GM12892 (cell line): ENCODE data around the gene SDHA.
"Not testable (repeated sequence)": the region's sequence is repeated elsewhere in the genome, so short reads cannot be mapped to it uniquely, and the experiment has no call there.

ENCODE experiments used
- DNase-seq: peaks from one replicate; pipeline ENCODE4 v3.0.0; 2011; ENCODE audit not compliant: insufficient read length
- FAIRE-seq: peaks from 2 replicates; lab custom pipeline; 2011; peaks lifted over from hg19 to GRCh38; lab: Jason Lieb, UNC
- POLR2A ChIP-seq: IDR thresholded peaks from 2 replicates; pipeline ENCODE4 v1.6.1; 2011; ENCODE audit warnings: low read depth, low read length, control low read depth
- POLR2AphosphoS5 ChIP-seq: IDR thresholded peaks from 2 replicates; pipeline ENCODE4 v1.6.1; 2011; ENCODE audit warnings: low read depth, low read length, control low read depth
- TAF1 ChIP-seq: IDR thresholded peaks from 2 replicates; pipeline ENCODE4 v1.6.1; 2011; ENCODE audit warnings: low read depth, mild to moderate bottlenecking, control low read depth, low read length, borderline replicate concordance

SDHA gene

DNA sequence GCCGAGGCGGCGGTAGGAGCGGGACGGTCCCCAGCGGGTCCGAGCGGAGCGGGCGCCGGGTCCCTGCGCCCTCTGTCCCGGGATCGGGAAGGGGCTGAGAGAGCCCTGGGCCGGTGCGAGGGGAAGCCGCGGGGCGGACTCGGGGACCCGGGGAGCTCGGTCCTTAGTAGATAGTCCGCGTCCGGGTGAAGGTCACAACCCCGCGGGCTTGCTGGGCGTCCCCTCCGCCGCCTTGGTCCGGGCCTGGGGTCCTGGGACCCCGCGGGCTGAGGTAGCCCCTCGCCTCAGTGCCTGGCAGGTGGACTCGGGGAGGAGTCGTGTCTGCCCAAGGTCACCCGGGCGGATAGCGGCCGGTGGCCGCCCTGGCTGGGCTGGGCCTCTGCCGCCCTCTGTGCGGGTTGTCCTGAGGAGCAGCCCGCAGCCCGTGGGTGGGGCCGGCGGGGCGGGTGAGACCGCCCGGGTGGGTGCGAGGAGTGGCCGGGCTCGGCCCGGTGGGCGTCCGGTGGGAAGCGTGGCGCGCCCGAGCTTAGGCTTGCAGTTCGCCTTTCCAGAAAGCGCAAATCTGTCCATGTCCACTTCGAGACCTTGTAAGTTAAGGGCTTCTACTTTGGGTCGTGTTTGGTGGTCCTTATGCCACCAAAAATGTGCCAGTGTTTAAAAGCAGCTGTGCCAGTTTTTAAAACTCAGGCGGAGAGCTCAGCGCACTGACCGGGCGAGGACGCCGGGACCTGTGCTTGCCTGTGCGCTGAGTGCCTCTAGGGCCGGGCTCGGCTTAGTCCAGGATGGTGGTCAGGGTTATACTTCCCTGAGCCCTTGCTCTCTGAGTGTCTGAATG lies 554 bp downstream of the SDHA start:
- FAIRE-seq (no peak), DNase-seq (no peak)
- TF ChIP-seq TAF1 (no peak), POLR2AphosphoS5 (no peak), POLR2A (0 out of 2 replicates have a peak, but pooled peaks have one; percentile 3)

DNA sequence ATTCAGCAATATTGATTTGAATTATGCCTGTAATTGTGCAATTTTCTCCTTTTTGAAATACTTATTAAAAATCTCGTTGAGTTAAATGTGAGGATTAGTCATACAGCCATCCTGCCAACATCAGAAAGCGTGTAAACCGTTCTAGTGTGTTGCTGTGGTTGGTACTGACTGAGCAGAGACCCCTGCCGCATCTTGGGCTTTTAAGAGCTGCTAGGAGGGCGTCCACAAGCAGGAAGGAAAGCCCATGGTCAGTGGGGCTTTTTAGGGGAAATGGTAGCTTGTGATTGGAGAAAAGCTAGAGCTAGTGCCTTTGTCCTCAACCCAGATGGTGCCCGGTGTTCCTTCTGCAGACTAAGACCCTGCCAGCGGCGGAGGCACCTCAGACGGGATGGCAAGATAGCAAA lies 1.3 kb downstream of the SDHA start:
- FAIRE-seq, result no peak
- TF ChIP-seq POLR2A (no peak), POLR2AphosphoS5 (no peak), TAF1 (no peak)
- DNase-seq, result no peak

DNA sequence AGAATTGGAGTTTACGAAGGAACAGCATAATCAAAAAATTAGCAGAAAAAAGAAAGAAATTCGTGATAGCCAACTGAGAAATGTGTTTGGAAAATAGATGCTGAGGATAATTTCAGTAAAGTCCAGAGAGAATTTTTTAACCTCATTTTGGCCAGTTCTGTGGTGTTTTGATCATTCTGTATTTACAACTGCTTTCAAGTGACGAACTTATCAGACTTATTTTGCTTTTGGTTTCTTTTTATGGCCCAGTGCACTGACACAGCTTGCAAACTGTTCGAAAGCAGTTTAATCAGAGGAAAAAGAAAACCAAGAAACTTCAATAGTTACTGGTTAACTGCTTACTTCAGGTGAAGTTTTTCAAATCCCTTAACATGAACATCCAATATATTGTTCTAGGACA lies 1.9 kb downstream of the SDHA start:
- no peak for FAIRE-seq
- TF ChIP-seq POLR2AphosphoS5 (no peak), TAF1 (no peak), POLR2A (no peak)
- no peak for DNase-seq

DNA sequence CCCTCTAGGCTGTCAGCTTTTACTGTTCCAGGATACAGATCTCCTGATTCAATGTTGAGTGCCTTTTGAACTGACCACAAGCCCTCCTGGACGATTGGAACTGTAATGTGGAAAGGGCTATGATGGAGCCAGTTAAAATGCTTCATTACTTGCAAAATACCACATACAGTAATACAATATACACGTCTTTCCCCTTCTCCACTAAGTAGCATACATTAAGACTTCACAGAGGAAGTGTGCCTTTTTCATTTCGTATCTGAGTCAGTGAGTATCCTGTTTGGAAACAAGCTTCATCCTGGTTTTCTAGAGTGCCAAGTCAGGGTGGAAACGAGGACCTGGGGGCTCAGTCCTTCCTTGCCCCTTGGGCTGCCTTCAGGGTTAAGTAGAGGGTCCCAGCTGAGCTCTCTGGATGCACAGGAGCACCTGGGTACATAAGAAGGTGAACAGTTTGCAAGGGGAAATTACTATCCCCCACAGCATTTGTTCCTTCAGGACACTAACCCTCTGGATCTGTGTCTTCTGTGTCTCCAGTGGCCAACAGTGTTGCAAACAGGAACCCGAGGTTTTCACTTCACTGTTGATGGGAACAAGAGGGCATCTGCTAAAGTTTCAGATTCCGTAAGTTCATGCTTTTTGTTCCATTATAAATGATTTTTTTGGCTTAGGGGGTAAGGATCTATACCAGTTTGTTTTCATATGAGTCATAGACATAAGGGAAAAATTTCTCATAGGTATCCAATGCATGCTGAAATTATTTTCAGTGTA lies 5.0 kb downstream of the SDHA start:
- not testable (repeated sequence) for DNase-seq, FAIRE-seq

DNA sequence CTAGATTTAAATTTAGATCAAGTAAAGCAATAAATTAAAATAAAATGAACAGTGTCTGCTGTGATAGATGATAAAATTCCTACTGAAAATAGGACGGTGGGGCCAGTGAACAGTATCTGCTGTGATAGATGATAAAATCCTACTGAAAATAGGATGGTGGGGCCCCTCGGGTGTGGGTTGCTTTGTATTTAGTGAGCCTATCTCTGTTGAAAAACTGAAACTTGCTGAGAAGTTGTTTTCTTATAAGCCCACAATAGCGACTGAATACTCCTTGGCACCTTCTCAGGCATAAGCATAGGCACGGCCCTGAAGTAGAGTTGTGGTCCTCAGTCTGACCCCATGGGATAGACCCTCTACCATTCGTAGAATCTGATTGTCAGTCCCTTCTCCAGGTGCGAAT lies 5.7 kb downstream of the SDHA start:
- DNase-seq (no peak), FAIRE-seq (no peak)
- TF ChIP-seq POLR2AphosphoS5 (no peak), POLR2A (no peak), TAF1 (no peak)

DNA sequence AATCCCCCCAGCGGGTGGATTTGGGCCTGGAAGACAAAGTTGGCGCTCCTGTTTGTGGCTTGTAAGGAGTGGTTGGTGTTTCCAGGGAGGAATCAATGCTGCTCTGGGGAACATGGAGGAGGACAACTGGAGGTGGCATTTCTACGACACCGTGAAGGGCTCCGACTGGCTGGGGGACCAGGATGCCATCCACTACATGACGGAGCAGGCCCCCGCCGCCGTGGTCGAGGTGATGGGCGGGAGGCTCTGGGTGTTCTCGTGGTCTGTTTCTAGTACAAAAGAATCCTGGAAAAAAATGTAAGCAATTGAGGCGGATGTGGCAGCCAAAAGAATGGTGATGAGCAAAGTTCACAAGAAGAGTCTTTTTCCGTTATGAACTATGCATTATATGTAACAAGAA lies 7.2 kb downstream of the SDHA start:
- no peak for DNase-seq
- FAIRE-seq, result no peak
- TF ChIP-seq TAF1 (no peak), POLR2A (no peak), POLR2AphosphoS5 (no peak)

DNA sequence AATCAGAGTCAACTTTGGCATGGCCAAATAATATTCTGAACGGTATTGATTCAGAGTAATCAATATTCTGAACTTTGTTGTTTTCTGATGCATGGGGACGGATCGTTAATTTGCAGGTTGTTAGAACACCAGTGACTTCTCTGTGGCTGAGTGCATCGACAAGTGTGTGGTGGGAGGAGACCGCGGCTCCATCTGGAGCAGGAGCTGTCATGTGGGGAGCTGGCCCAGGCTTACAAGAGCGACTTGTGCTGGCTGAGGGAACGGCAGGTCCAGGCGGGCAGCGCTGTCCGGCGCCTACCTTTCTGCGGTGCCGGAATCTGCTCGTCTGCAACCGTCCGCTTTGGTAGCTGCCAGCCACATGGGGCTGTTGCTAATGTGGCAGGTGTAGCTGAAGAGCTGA lies 9.3 kb downstream of the SDHA start:
- DNase-seq, FAIRE-seq: not testable (repeated sequence)

DNA sequence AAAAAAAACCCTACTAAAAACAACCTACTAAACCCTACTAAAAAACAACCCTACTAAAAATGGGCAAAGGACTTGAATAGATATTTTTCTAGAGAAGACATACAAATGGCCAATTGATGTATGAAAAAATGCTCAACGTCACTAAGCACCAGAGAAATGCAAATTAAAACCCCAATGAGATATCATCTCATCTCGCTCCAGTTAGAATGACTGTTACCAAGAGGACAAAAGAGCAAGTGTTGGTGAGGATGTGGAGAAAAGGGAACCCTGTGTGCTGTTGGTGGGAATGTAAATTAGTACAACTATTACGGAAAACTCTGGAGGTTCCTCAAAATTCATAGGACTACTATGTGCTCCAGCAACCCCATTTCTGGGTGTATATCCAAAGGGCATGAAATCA lies 10.8 kb downstream of the SDHA start:
- DNase-seq (no peak), FAIRE-seq (no peak)
- TF ChIP-seq TAF1 (no peak), POLR2AphosphoS5 (no peak), POLR2A (no peak)

DNA sequence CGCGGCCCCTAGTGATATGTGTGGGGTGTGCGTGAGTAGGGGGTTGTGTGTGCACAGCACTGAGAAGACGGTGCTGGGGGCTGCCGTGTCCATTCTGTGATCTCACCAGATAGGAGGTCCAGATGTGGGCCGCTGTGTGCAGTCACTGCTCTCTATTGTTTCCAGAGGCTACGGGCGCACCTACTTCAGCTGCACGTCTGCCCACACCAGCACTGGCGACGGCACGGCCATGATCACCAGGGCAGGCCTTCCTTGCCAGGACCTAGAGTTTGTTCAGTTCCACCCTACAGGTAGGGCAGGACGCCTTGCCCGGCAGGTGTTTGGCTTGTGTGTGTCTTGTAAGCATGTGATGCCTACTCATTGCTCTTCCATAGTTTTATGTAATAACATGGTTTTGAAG lies 12.6 kb downstream of the SDHA start:
- no peak for TF ChIP-seq TAF1
- no peak for TF ChIP-seq POLR2AphosphoS5
- FAIRE-seq, result no peak
- DNase-seq, result no peak

DNA sequence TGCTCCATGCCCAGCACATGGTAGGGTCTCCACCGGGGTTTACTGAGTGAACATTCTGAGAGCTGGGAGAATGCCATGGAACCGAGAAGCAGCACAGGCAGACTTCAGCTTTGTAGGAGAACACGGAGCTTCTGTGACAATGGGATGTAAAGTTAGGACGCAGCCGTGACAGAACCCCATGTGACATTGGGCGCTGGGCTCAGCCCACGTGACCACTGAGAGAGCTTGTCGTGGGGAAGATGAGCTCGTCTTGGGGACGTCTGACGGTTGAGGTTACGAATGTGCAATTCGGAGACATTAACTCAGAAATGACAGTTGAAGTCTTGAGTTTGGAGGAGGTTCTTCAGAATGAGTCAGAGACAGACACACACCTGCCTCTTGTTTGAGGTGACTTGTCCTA lies 13.5 kb downstream of the SDHA start:
- DNase-seq (no peak), FAIRE-seq (no peak)
- TF ChIP-seq POLR2AphosphoS5 (no peak), POLR2A (no peak), TAF1 (no peak)

DNA sequence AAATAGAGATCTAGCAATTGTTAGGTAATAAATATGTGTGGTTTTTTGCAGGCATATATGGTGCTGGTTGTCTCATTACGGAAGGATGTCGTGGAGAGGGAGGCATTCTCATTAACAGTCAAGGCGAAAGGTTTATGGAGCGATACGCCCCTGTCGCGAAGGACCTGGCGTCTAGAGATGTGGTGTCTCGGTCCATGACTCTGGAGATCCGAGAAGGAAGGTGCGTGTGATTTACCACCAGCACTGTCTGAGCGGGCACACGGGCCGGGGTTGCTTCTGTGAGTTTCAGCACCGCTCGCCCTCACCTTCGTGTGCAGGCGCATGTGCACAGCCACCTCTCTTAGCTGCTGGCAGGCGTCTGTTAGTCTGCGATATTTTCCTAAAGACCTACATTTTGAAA lies 15.3 kb downstream of the SDHA start:
- DNase-seq, FAIRE-seq: not testable (repeated sequence)

DNA sequence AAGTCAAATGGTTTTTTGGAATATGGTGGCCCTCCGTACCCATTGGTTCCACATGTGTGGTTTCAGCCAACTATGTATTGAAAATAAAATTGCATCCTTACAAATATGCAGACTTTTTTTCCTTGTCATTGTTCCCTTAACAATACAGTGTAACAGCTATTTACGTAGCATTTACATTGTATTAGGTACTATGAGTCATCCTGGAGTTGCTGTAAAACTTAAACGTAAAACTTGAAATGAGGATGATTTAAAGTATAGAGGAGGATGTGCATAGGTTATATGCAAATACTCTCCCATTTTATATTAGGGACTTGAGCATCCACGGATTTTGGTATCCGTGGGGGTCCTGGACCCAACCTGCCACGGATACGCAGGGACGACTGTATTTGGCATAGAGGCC lies 16.3 kb downstream of the SDHA start:
- DNase-seq, result no peak
- FAIRE-seq, result no peak
- TF ChIP-seq POLR2A, result no peak
- TF ChIP-seq TAF1, result no peak
- TF ChIP-seq POLR2AphosphoS5, result no peak

DNA sequence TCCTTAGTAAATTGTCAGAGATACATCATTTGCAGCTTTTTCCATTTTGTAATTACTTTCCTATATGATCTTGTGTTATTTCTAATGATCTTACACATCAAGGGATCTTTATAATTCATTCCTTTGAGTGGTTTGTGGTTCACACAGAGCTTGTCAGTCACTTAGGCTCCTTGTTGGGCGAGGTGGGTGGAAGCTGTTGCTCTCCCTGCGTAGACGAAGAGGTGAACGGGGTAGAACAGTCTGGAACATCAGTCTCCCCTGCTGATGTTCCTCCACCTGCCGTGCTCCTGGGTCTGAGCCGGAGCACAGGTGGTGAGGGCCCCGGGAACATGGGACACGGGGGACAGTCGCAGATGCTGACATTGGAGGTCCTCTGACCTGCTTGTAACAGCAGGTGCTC lies 17.4 kb downstream of the SDHA start:
- not testable (repeated sequence) for FAIRE-seq, DNase-seq

DNA sequence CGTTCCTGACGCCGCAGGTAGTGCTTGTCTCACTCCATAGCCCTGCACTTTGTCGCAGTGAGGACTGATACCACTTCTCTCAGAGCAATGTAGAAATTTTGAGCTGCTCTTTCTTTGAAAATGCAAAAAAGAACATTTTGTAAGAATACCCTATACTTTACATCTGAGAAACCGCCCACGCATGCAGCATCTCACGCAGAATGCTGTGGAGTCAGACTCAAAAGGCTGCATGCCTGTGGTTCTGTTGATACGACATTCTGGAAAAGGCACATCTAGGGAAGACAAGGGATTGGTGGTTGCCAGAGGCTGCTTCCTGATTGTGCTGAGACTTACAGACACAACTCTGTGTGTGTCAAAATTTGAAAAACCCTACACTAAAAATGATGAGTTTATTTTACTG lies 19.8 kb downstream of the SDHA start:
- not testable (repeated sequence) for FAIRE-seq, DNase-seq

DNA sequence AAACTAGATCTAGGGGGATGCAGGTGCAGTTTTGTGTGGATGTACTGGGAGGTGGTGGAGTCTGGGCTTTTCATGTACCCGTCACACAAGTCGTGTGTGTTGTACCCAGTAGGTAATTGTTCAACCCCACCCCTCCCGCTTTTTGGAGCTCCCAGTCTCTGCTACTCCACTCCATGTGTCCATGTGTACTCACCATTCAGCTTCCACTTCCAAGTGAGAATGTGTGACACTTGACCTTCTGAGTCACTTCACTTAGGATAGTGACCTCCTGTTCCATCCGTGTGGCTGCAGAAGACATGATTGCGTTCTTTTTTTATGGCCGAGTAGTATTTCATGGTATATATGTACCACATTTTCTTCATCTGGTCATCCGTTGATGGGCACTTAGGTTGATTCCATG lies 22.4 kb downstream of the SDHA start:
- DNase-seq, FAIRE-seq: not testable (repeated sequence)

DNA sequence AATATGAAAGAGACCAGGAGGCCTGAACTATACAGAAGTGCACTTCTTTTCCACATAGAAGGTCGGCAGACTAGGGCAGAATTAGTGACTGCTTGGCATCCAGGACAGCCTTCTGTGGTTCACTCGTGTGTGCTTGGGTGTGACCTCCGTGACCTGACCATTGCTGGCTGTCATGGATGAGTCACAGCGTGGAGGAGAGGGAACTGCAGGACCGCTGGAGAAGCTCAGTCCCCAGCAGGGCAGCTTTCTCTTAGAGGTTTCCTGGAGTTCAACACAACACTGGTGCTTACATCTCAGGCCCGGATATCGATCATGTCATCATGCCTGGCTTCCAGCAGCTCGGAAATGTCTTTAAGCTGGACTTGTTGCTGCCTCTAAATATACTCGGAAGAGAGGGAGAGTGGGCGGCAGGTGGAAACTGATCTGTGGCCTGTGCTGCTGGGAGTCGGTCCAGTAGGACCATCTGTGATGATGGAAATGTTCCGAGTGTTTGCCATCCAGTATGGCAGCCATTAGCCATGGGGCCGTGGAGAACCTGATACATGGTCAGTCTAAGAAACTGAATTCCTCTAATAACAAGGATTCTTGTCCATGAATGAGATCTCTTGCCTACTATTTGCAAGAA lies 23.0 kb downstream of the SDHA start:
- DNase-seq, FAIRE-seq: not testable (repeated sequence)

DNA sequence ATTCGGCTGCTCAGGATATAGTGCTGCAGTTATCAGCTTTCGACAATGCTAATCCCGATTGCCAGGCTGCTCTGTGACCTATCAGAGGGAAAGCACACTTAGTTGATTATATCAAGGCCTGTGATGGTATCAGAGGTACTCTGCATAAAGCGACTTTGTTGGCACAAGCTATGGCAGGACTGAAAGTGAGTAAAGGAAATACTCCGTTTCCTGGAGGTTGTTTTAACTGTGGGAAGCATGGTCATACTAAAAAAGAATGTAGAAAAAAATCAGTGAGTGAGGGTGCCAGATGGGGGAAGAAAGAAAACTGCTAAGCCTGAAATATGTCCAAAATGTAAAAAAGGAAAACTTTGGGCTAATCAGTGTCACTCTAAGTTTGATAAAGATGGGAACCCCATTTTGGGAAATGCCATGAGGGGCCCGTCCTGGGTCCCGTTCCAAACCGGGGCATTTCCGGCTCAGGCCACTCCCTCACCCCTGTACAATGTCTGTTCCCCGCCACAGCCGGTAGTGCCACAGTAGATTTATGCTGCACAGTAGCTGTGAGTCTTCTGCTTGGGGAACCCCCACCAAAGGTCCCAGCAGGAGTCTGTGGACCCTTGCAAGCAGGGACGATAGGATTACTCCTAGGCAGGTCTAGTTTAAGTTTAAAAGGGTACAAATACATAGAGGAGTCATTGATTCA lies 25.7 kb downstream of the SDHA start:
- DNase-seq, FAIRE-seq: not testable (repeated sequence)
